Urinary bladder (tissue), 4 donors: ENCODE results near the gene MAP7D1. TPM values are rescaled to one million over a fixed set of nuclear protein-coding genes. Genes with fewer than 3 reads are reported as not detected.

ENCODE experiments used
- DNase-seq: peaks from one replicate; pipeline ENCODE4 v3.0.0-alpha.2; 2015; ENCODE audit errors: extremely low spot score
- H3K27ac ChIP-seq: one replicate; pipeline ENCODE4 v1.5.1; 2013; ENCODE audit warnings: low read depth, mild to moderate bottlenecking, moderate library complexity
- H3K36me3 ChIP-seq: one replicate; pipeline ENCODE4 v1.6.1; 2013; ENCODE audit warnings: mild to moderate bottlenecking, moderate library complexity; ENCODE audit not compliant: insufficient read depth
- H3K4me1 ChIP-seq: one replicate; pipeline ENCODE4 v1.6.1; 2013; ENCODE audit warnings: mild to moderate bottlenecking, moderate library complexity; ENCODE audit not compliant: insufficient read depth
- H3K4me3 ChIP-seq: one replicate; pipeline ENCODE4 v1.5.1; 2013; ENCODE audit warnings: low read depth, low read length
- WGBS: extraction: QIAGEN DNeasy Blood & Tissue Kit; methylation state at CpG from one replicate; pipeline ENCODE4 v1.1.7; 2013; 5-methylcytosine and 5-hydroxymethylcytosine counted together
- polyA plus RNA-seq: library from polyadenylated mRNA; stranded (reverse); fragments of 200-250 nt; gene quantifications from one replicate; pipeline ENCODE4 v1.2.3, GENCODE V29; 2013
- total RNA-seq: library from RNA; depleted of rRNA; stranded (reverse); fragments of >200 nt; gene quantifications from one replicate; pipeline ENCODE4 v1.2.3, GENCODE V29; 2014
- donor health status: healthy with polysubstance abuse.
- donor health status: healthy.

The MAP7D1 gene
- total and polyA plus RNA-seq, 2 donors, result 31.7 to 144 TPM

- no peak for DNase-seq
- peak overlapping the region; percentile 29 for H3K4me3 ChIP-seq
These were observed 4.5 kb downstream of the MAP7D1 start for GRCh38 chr1:36160388-36160948.

GRCh38 chr1:36160949-36161485, 5.1 kb downstream of the MAP7D1 start:
- Histone ChIP-seq H3K27ac (peak overlapping the region; percentile 95), H3K36me3 (no peaks in the 10 kb centered on the region), H3K4me3 (peak overlapping the region; percentile 29), H3K4me1 (peaks cover 2% of the 10 kb centered on the region)
- 5% methylated on average over 12 of the region's 12 CpGs for WGBS
- DNase-seq, result no peak

More at GRCh38 chr1:36160388-36160948, 4.5 kb downstream of the MAP7D1 start:
- Histone ChIP-seq H3K27ac (peak overlapping the region; percentile 95), H3K36me3 (no peaks in the 10 kb centered on the region), H3K4me1 (peaks cover 2% of the 10 kb centered on the region)
- 47% methylated on average over 4 of the region's 4 CpGs for WGBS

GRCh38 chr1:36161641-36162531, 5.9 kb downstream of the MAP7D1 start:
- Histone ChIP-seq H3K4me1 (peaks cover 2% of the 10 kb centered on the region), H3K27ac (peak overlapping the region; percentile 95), H3K4me3 (peak overlapping the region; percentile 29), H3K36me3 (no peaks in the 10 kb centered on the region)
- peak; percentile 46 for DNase-seq
- 30% methylated on average over 14 of the region's 14 CpGs for WGBS

GRCh38 chr1:36162680-36163239, 6.8 kb downstream of the MAP7D1 start:
- WGBS, result 60% methylated on average over 1 of the region's 1 CpG

GRCh38 chr1:36163426-36163825, 7.5 kb downstream of the MAP7D1 start:
- DNase-seq, result no peak
- Histone ChIP-seq H3K27ac (no peak overlapping the region), H3K36me3 (no peaks in the 10 kb centered on the region), H3K4me3 (no peak overlapping the region), H3K4me1 (peaks cover 2% of the 10 kb centered on the region)

More at GRCh38 chr1:36162680-36163239, 6.8 kb downstream of the MAP7D1 start:
- Histone ChIP-seq H3K4me3 (no peak overlapping the region), H3K27ac (peak overlapping the region; percentile 48), H3K36me3 (no peaks in the 10 kb centered on the region), H3K4me1 (peaks cover 2% of the 10 kb centered on the region)
- no peak for DNase-seq

GRCh38 chr1:36164361-36164760, 8.4 kb downstream of the MAP7D1 start:
- DNase-seq, result no peak
- peaks cover 2% of the 10 kb centered on the region for H3K4me1 ChIP-seq
- WGBS, result 95% methylated on average over 2 of the region's 2 CpGs

GRCh38 chr1:36165145-36165544, 9.2 kb downstream of the MAP7D1 start:
- Histone ChIP-seq H3K4me1 (peaks cover 2% of the 10 kb centered on the region), H3K27ac (no peak overlapping the region), H3K36me3 (no peaks in the 10 kb centered on the region), H3K4me3 (no peak overlapping the region)
- DNase-seq, result no peak
- 56% methylated on average over 1 of the region's 1 CpG for WGBS

More at GRCh38 chr1:36164361-36164760, 8.4 kb downstream of the MAP7D1 start:
- Histone ChIP-seq H3K36me3 (no peaks in the 10 kb centered on the region), H3K4me3 (no peak overlapping the region), H3K27ac (no peak overlapping the region)

- H3K27ac ChIP-seq, result no peak overlapping the region
- H3K4me1 ChIP-seq, result no peaks in the 10 kb centered on the region
- no peak for DNase-seq
- 81% methylated on average over 4 of the region's 4 CpGs for WGBS
- H3K4me3 ChIP-seq, result no peak overlapping the region
- H3K36me3 ChIP-seq, result no peaks in the 10 kb centered on the region
These were observed 10.2 kb downstream of the MAP7D1 start for GRCh38 chr1:36166136-36166535.

- no peak overlapping the region for H3K27ac ChIP-seq
- H3K4me3 ChIP-seq, result no peak overlapping the region
- WGBS, result 82% methylated on average over 15 of the region's 15 CpGs
- H3K4me1 ChIP-seq, result no peaks in the 10 kb centered on the region
- no peaks in the 10 kb centered on the region for H3K36me3 ChIP-seq
- no peak for DNase-seq
These were observed 11.3 kb downstream of the MAP7D1 start for GRCh38 chr1:36166938-36167905.

GRCh38 chr1:36168514-36168913, 12.6 kb downstream of the MAP7D1 start:
- Histone ChIP-seq H3K36me3 (no peaks in the 10 kb centered on the region), H3K27ac (no peak overlapping the region), H3K4me1 (no peaks in the 10 kb centered on the region), H3K4me3 (no peak overlapping the region)
- WGBS, result 86% methylated on average over 3 of the region's 3 CpGs
- no peak for DNase-seq

- no peaks in the 10 kb centered on the region for H3K4me1 ChIP-seq
- no peak overlapping the region for H3K4me3 ChIP-seq
- no peaks in the 10 kb centered on the region for H3K36me3 ChIP-seq
- no peak overlapping the region for H3K27ac ChIP-seq
- WGBS, result 81% methylated on average over 12 of the region's 12 CpGs
- no peak for DNase-seq
These were observed 14.9 kb downstream of the MAP7D1 start for GRCh38 chr1:36170643-36171412.

GRCh38 chr1:36172017-36172747, 16.2 kb downstream of the MAP7D1 start:
- Histone ChIP-seq H3K27ac (no peak overlapping the region), H3K36me3 (peaks cover 2% of the 10 kb centered on the region), H3K4me3 (no peak overlapping the region), H3K4me1 (no peaks in the 10 kb centered on the region)
- 94% methylated on average over 21 of the region's 21 CpGs for WGBS
- DNase-seq, result no peak
